Measurements from ENCODE around the gene RYR3.

DNA sequence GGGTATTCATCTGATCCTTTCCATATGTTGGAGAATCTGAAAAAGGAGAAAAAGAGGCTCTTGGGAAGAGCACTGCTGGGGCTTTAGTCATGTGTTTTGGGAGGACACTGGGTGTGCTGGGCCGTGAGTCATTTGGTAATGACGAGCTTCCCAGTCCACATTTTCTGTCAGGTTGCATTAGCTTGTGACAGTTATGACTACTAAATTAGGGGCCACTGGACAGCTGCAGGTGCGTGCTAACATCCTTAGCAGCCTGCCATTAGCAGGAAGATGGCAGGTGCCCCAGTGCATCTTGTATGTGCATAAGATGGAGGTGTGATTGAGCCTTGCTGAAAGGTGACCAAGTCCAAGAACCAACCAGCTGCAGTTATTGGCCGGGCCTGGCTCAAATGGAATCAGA lies 242.4 kb downstream of the RYR3 start:
- TF ChIP-seq, protein P1, sequence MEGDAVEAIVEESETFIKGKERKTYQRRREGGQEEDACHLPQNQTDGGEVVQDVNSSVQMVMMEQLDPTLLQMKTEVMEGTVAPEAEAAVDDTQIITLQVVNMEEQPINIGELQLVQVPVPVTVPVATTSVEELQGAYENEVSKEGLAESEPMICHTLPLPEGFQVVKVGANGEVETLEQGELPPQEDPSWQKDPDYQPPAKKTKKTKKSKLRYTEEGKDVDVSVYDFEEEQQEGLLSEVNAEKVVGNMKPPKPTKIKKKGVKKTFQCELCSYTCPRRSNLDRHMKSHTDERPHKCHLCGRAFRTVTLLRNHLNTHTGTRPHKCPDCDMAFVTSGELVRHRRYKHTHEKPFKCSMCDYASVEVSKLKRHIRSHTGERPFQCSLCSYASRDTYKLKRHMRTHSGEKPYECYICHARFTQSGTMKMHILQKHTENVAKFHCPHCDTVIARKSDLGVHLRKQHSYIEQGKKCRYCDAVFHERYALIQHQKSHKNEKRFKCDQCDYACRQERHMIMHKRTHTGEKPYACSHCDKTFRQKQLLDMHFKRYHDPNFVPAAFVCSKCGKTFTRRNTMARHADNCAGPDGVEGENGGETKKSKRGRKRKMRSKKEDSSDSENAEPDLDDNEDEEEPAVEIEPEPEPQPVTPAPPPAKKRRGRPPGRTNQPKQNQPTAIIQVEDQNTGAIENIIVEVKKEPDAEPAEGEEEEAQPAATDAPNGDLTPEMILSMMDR (IDR thresholded peaks at IDR 0.05): no peak
- TF ChIP-seq POLR2A (IDR thresholded peaks at IDR 0.05): no peak
